GM23248 (cell line): ENCODE measurements around the gene SACM1L.

Experiments used
- EZH2 ChIP-seq: fragments of 200-600 bp; sonication (generic); IDR thresholded peaks from 2 replicates; pipeline ENCODE4 v1.6.1; 2018; ENCODE audit warnings: antibody characterized with exemption, mild to moderate bottlenecking; ENCODE audit not compliant: insufficient read depth, poor library complexity, severe bottlenecking
- EZH2phosphoT487 ChIP-seq: fragments of 200-600 bp; sonication (generic); IDR thresholded peaks from 2 replicates; pipeline ENCODE4 v1.6.1; 2018; ENCODE audit warnings: antibody characterized with exemption, moderate library complexity, mild to moderate bottlenecking, low read depth; ENCODE audit not compliant: insufficient read depth

GRCh38 chr3:45716790-45717336, 27.7 kb downstream of the SACM1L start:
- no peak for TF ChIP-seq EZH2
- TF ChIP-seq EZH2phosphoT487 = no peak
